Measurements from ENCODE around the gene FBXO2.

FBXO2 gene

DNA sequence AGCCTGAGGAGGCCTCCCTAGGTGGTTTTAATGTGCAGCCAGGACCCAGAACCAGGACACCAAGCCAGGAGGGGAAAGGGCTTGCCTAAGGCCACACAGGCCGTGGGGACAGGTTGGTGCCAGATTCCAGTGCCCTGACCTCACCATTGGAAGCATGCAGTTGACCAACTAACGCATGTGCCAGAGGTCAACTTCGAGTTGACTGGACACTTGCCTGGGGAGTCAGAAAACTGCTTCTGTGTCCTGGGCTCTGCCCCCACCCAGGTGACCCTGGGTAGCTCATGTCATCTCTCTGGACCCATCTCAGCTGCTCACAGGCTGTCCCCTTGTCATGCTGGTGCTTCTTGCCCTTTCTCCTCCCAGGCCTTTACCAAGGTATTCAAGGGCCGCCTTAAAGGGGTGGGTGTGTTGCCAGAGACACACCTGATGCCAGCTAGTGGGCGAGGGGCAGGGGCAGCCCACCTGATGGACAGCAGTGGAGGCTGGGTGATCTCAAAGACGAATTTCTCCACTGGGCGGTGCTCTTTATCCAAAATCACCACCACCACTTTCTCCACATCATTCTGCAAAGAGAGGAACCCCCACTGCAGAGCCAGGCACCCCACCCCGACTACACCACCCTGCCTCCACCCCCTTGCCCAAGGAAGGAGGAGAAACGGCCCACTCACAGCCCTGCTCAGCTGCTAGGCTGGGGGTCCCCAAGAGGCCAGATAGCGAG lies 22.3 kb upstream of the FBXO2 start:
- Mint-ChIP-seq H3K27me3 (no peaks in the 10 kb centered on the region), H3K36me3 (ENCODE audit: insufficient read depth) (peaks cover 20% of the 10 kb centered on the region), H3K4me1 (peaks cover 17% of the 10 kb centered on the region), H3K4me3 (no peak overlapping the region), H3K27ac (ENCODE audit: low read depth) (no peak overlapping the region), H3K9me3 (no peaks in the 10 kb centered on the region)
- DNase-seq (ENCODE audit: low spot score in 2 of 2) = no peak
- no peak for ATAC-seq (replicated peaks; ENCODE audit: extremely low read depth, poor library complexity, severe bottlenecking)

DNA sequence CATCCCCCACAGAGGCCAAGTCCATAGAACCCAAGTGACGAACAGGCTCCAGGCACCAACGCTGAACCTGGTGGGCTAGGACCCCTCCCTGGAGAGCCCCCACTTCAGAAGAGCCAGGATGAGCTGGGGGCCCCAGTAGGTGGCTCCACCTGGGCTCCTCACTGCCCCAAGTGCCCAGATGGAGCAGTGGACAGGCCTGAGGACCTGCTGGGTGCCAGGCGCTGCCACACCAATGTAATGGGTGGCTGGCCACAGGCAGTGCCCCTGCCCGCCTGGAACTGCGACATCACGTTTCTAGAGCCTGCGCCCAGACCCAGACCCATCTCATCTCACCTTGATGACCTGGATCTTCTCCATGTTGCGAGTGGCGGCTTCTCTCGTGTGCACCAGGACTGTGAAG lies 21.1 kb upstream of the FBXO2 start:
- Mint-ChIP-seq H3K36me3 (ENCODE audit: insufficient read depth) (peaks cover 16% of the 10 kb centered on the region), H3K27me3 (no peaks in the 10 kb centered on the region), H3K4me1 (peaks cover 10% of the 10 kb centered on the region), H3K9me3 (no peaks in the 10 kb centered on the region), H3K4me3 (no peak overlapping the region), H3K27ac (ENCODE audit: low read depth) (no peak overlapping the region)
- no peak for DNase-seq (ENCODE audit: low spot score in 2 of 2)
- no peak for ATAC-seq (replicated peaks; ENCODE audit: extremely low read depth, poor library complexity, severe bottlenecking)

DNA sequence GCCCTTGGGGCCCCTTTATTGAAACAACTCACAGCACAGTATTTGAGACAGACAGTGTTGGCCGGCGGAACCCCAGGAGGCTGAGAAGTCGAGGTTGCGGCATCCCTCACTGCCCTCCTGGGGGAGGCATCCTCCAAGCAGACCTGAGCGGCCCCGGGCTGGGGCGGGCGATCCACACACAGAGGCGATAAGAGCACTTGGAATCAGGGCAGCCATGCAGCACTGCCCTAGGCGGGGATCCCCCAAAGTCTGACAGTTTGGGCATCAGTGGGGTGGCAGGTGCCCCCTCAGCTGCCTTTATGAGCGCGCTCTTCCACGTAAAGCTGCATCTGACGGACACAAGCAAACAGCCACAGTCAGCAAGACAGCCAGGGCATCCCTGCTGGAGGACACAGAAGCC lies 20.3 kb upstream of the FBXO2 start:
- DNase-seq (ENCODE audit: low spot score in 2 of 2) (no peak), ATAC-seq (replicated peaks; ENCODE audit: extremely low read depth, poor library complexity, severe bottlenecking) (no peak)
- no peaks in the 10 kb centered on the region for H3K27me3 Mint-ChIP-seq
- H3K9me3 Mint-ChIP-seq = no peaks in the 10 kb centered on the region
- H3K36me3 Mint-ChIP-seq (ENCODE audit: insufficient read depth) = peaks cover 19% of the 10 kb centered on the region
- H3K27ac Mint-ChIP-seq (ENCODE audit: low read depth) = no peak overlapping the region
- H3K4me3 Mint-ChIP-seq = no peak overlapping the region
- peaks cover 2% of the 10 kb centered on the region for H3K4me1 Mint-ChIP-seq

DNA sequence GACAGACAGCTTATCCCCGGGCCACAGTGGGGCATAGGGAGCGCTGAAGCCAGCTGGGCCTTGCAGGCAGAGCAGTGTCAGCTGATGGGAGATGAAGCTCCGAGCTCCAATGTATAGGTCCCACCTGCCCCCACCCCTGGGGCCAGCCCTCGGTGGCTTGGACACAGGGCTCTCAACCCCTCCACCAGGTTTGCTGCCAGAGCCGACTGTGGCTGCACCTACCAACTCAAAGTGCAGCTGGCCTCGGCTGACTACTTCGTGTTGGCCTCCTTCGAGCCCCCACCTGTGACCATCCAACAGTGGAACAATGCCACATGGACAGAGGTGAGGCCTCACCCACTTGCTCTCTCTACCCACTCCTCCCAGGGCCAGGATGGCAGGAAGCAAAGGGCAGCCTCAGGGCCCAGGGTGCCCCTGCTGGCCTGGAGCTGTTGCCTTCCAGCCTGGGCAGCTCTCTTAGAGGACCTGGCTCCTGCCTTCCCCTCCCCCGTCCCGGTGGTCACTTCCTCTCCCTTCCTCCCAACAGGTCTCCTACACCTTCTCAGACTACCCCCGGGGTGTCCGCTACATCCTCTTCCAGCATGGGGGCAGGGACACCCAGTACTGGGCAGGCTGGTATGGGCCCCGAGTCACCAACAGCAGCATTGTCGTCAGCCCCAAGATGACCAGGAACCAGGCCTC lies 19.0 kb upstream of the FBXO2 start:
- ATAC-seq (replicated peaks; ENCODE audit: extremely low read depth, poor library complexity, severe bottlenecking) (no peak), DNase-seq (ENCODE audit: low spot score in 2 of 2) (no peak)
- Mint-ChIP-seq H3K27me3 (no peaks in the 10 kb centered on the region), H3K27ac (ENCODE audit: low read depth) (peak overlapping the region; percentile 75), H3K4me3 (no peak overlapping the region), H3K36me3 (ENCODE audit: insufficient read depth) (peaks cover 22% of the 10 kb centered on the region), H3K9me3 (no peaks in the 10 kb centered on the region), H3K4me1 (peaks cover 4% of the 10 kb centered on the region)

DNA sequence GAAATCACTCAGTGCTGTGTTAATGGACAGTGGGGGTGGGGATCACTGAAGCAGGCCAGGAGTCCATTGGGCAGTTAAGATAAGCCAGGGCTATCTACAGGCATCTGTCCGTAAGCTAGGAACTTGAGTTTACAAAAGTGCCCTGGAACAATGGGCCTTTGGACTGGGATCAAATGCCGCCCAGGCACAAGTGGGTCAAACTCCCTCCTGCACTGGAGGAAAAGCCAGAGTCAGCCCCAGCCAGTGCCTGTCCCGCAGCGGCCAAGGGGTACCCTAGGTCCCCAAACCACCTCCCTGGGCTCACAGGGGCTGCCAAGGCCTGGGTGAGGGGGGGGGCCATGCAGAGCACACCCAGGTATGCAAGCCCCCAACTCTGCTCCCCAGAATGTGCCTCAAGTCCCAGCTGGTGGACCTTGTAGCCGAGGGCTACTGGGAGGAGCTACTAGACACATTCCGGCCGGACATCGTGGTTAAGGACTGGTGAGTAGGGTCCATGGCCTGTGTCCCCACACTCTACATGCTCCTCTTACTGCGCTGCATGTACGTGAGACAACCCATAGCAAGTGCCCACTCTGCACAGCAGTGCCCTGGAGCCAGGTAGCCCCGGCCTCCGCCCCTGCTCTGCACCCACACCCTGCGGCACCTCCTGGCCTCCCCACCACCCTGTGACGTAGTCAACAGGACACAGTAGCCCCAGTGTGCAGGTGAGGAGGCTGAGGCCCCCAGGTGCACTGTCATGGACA lies 17.5 kb upstream of the FBXO2 start:
- Mint-ChIP-seq H3K4me3 (no peak overlapping the region), H3K27me3 (no peaks in the 10 kb centered on the region), H3K36me3 (ENCODE audit: insufficient read depth) (peaks cover 22% of the 10 kb centered on the region), H3K9me3 (no peaks in the 10 kb centered on the region), H3K27ac (ENCODE audit: low read depth) (no peak overlapping the region), H3K4me1 (peaks cover 4% of the 10 kb centered on the region)
- no peak for DNase-seq (ENCODE audit: low spot score in 2 of 2)
- no peak for ATAC-seq (replicated peaks; ENCODE audit: extremely low read depth, poor library complexity, severe bottlenecking)

DNA sequence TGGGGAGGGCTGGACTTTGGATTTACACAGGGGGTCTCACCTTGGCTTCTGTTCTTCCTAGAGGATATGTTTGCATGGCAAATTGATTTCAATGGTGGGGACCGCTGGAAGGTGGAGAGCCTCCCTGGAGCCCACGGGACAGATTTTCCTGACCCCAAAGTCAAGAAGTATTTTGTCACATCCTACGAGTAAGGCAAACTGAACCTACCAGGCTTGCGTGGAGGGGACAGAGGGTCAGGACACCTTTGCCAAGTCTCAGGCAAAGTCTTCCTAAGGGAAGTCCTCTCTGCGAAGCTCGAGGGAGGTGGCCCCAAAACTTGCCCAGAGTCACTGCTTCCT lies 16.9 kb upstream of the FBXO2 start:
- Mint-ChIP-seq H3K4me3 (no peak overlapping the region), H3K27ac (ENCODE audit: low read depth) (no peak overlapping the region), H3K9me3 (no peaks in the 10 kb centered on the region), H3K27me3 (no peaks in the 10 kb centered on the region), H3K36me3 (ENCODE audit: insufficient read depth) (peaks cover 21% of the 10 kb centered on the region), H3K4me1 (peaks cover 4% of the 10 kb centered on the region)
- DNase-seq (ENCODE audit: low spot score in 2 of 2) (no peak), ATAC-seq (replicated peaks; ENCODE audit: extremely low read depth, poor library complexity, severe bottlenecking) (no peak)

DNA sequence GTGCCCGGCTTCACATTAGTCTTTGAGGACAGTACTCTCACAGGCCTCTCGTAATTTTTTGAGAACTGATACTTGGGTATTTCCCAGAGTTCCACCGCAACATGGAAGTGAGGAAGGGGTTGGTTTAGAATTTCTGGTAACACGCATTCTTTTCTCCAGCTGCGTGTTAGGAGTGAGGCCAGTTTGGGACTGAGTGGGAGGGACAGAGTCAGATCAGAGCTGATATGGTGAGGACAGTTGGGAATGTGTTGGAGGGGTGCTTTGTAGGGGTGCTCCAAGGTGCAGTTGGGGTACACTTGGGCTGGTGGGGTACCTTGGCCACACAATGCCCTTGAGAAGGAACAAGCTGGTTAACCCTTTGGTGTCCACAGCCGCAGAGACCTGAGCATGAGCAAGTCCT lies 16.5 kb upstream of the FBXO2 start:
- ATAC-seq (replicated peaks; ENCODE audit: extremely low read depth, poor library complexity, severe bottlenecking) (no peak), DNase-seq (ENCODE audit: low spot score in 2 of 2) (no peak)
- Mint-ChIP-seq H3K4me1 (peaks cover 4% of the 10 kb centered on the region), H3K9me3 (no peaks in the 10 kb centered on the region), H3K27me3 (no peaks in the 10 kb centered on the region), H3K36me3 (ENCODE audit: insufficient read depth) (peaks cover 17% of the 10 kb centered on the region), H3K27ac (ENCODE audit: low read depth) (no peak overlapping the region), H3K4me3 (no peak overlapping the region)

DNA sequence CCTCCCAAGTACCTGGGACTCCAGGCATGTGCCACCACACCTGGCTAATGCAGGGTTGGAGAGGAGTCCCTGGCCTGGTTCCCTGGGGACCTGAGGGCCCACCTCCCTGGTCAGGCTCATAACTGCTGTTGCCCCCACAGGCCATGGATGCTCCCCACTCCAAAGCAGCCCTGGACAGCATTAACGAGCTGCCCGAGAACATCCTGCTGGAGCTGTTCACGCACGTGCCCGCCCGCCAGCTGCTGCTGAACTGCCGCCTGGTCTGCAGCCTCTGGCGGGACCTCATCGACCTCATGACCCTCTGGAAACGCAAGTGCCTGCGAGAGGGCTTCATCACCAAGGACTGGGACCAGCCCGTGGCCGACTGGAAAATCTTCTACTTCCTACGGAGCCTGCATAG lies 14.3 kb upstream of the FBXO2 start:
- no peak overlapping the region for H3K27ac Mint-ChIP-seq (ENCODE audit: low read depth)
- H3K4me3 Mint-ChIP-seq = no peak overlapping the region
- H3K4me1 Mint-ChIP-seq = peaks cover 4% of the 10 kb centered on the region
- H3K9me3 Mint-ChIP-seq = no peaks in the 10 kb centered on the region
- peaks cover 16% of the 10 kb centered on the region for H3K36me3 Mint-ChIP-seq (ENCODE audit: insufficient read depth)
- no peak for ATAC-seq (replicated peaks; ENCODE audit: extremely low read depth, poor library complexity, severe bottlenecking)
- H3K27me3 Mint-ChIP-seq = no peaks in the 10 kb centered on the region
- DNase-seq (ENCODE audit: low spot score in 2 of 2) = no peak

DNA sequence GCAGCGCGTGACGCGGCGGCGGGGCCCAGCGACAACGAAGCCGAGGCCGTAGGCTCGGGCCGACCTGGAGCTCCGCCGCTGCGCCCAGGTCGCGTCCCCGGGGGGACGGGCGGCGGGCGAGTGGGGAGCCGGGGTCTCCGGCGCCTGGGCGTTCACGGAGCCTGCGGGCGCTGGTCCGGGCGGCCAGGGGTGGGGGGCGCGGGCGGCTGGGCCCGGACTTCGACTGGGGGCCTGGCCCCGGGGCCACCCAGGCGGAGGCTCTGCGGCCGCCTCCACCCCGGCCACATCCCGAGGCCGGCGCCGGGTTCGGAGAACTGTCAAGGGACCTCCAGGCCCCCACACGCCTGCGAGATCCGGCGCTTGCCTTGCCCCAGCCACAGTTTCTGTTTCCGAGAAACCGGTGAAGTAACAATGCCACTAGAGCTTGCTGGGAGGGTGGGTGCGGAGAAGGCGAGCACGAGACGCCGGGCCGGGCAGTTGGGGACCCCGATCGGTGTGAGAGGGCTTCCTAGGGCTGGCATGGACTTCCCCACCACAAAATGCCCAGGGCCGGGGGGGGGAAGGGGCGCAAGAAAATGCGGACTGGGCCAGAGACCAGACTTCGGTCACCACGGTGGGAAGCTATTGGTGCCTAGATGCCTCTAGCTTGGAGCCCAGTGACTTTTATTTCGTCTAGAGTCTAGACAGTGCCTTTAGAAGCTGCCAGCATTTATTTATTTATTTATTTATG lies 10.3 kb upstream of the FBXO2 start:
- peak overlapping the region; percentile 74 for H3K4me3 Mint-ChIP-seq
- H3K4me1 Mint-ChIP-seq = peaks cover 4% of the 10 kb centered on the region
- peak overlapping the region; percentile 59 for H3K27ac Mint-ChIP-seq (ENCODE audit: low read depth)
- no peaks in the 10 kb centered on the region for H3K27me3 Mint-ChIP-seq
- ATAC-seq (replicated peaks; ENCODE audit: extremely low read depth, poor library complexity, severe bottlenecking) = peak; percentile 81
- peaks cover 13% of the 10 kb centered on the region for H3K36me3 Mint-ChIP-seq (ENCODE audit: insufficient read depth)
- DNase-seq (ENCODE audit: low spot score in 2 of 2) = peak; percentile 35 to 48
- no peaks in the 10 kb centered on the region for H3K9me3 Mint-ChIP-seq

DNA sequence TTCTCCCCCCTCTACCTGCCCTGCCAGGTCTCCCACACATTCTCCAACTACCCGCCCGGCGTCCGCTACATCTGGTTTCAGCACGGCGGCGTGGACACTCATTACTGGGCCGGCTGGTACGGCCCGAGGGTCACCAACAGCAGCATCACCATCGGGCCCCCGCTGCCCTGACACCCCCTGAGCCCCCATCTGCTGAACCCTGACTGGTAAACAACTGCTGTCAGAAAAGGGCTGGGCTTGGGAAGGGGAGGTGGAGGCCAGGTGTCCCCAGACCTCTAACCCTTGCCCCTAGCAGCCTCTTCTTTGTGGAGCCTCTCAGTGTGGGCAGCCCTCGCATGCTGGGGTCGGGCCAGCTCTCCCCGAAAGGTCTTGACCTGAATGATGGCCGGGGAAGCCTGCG lies 6.9 kb upstream of the FBXO2 start:
- Mint-ChIP-seq H3K4me3 (no peak overlapping the region), H3K36me3 (ENCODE audit: insufficient read depth) (peaks cover 27% of the 10 kb centered on the region)
- no peak for ATAC-seq (replicated peaks; ENCODE audit: extremely low read depth, poor library complexity, severe bottlenecking)

DNA sequence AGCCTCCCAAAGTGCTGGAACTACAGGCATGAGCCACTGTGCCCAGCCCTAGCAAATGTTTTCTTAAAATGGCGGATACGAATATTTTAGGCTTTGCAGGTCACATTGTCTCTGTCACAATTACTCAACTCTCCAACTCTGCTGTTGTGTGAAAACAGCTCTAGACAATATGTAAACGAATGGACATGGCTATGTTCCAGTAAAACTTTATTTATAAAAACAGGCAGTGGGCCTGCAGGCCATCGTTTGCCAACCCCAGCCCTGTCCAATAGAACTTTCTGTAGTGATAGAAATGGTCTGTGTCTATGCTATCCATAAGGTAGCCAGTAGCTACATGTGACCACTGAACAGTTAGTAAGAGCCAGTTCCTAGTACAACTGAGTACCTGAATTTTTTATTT lies 5.5 kb upstream of the FBXO2 start:
- H3K9me3 Mint-ChIP-seq = no peaks in the 10 kb centered on the region
- H3K27me3 Mint-ChIP-seq = no peaks in the 10 kb centered on the region

More for the DNA sequence above, 6.9 kb upstream of the FBXO2 start:
- no peaks in the 10 kb centered on the region for H3K4me1 Mint-ChIP-seq
- no peak for DNase-seq (ENCODE audit: low spot score in 2 of 2)
- no peaks in the 10 kb centered on the region for H3K9me3 Mint-ChIP-seq
- H3K27me3 Mint-ChIP-seq = no peaks in the 10 kb centered on the region
- H3K27ac Mint-ChIP-seq (ENCODE audit: low read depth) = no peak overlapping the region

DNA sequence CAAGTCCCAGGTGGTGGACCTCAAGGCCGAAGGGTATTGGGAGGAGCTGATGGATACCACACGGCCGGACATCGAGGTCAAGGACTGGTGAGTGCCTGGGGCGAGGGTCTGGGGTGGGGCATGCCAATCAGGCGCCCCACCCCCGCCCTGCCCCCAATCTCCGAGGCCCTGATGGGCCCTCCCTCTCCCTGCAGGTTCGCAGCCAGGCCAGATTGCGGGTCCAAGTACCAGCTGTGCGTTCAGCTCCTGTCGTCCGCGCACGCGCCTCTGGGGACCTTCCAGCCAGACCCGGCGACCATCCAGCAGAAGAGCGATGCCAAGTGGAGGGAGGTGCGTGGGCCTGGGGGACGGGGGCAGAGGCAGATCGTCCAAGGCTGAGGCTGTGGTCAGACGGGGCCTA lies 4.3 kb upstream of the FBXO2 start:
- H3K27ac Mint-ChIP-seq (ENCODE audit: low read depth) = no peak overlapping the region
- H3K4me3 Mint-ChIP-seq = no peak overlapping the region
- no peaks in the 10 kb centered on the region for H3K9me3 Mint-ChIP-seq
- ATAC-seq (replicated peaks; ENCODE audit: extremely low read depth, poor library complexity, severe bottlenecking) (no peak), DNase-seq (ENCODE audit: low spot score in 2 of 2) (no peak)
- H3K27me3 Mint-ChIP-seq = no peaks in the 10 kb centered on the region
- peaks cover 8% of the 10 kb centered on the region for H3K4me1 Mint-ChIP-seq
- H3K36me3 Mint-ChIP-seq (ENCODE audit: insufficient read depth) = peaks cover 25% of the 10 kb centered on the region

More for the DNA sequence above, 5.5 kb upstream of the FBXO2 start:
- no peak for DNase-seq (ENCODE audit: low spot score in 2 of 2)
- H3K36me3 Mint-ChIP-seq (ENCODE audit: insufficient read depth) = peaks cover 27% of the 10 kb centered on the region
- ATAC-seq (replicated peaks; ENCODE audit: extremely low read depth, poor library complexity, severe bottlenecking) = no peak
- H3K4me3 Mint-ChIP-seq = no peak overlapping the region
- no peak overlapping the region for H3K27ac Mint-ChIP-seq (ENCODE audit: low read depth)
- peaks cover 8% of the 10 kb centered on the region for H3K4me1 Mint-ChIP-seq

Data from central memory CD8-positive, alpha-beta T cell (primary cell).